GM08714 (cell line): Measurements from ENCODE around the gene TMCO2.
"Not testable (repeated sequence)": the region's sequence is repeated elsewhere in the genome, so short reads cannot be mapped to it uniquely, and the experiment has no call there.

ENCODE experiments used
- H3K4me3 ChIP-seq: fragments of 200-500 bp; sonication (Bioruptor generic); 2 replicates; pipeline ENCODE4 v1.5.1; 2014; ENCODE audit warnings: mild to moderate bottlenecking, low read length, inconsistent platforms
- ZNF274 ChIP-seq: IDR thresholded peaks from 2 replicates; pipeline ENCODE4 v1.6.1; 2012; ENCODE audit warnings: mild to moderate bottlenecking, low read depth, low read length

TMCO2 gene

GRCh38 chr1:40247655-40248054, at the start of gene TMCO2:
Gene TMCO2, plus strand, starts transcription at chr1:40247937. Its CDS starts 57 bp downstream, at chr1:40247994.
- H3K4me3 ChIP-seq: no peak within 1 kb of the TSS

DNA sequence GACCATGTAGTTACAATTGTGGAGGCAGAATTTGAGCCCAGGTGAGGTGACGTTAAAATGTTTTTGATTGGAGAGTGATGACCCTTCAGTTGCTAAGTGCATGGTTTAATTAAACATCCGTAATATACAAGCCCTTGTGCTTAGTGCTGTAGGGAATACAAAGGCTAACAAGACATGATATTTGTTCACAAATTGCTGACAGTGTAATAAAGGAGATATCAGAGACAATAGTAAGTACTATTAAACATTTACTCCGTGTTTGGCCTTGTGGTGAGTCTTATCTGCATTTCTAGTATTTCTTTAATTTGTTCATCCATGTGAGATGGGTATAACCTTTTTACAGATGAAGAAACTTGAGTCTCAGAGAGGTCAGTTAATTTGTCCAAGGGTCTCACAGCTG, 48.6 kb upstream of the TMCO2 start:
- H3K4me3 ChIP-seq: no peak overlapping the region
- TF ChIP-seq ZNF274: no peak

More at GRCh38 chr1:40247655-40248054, at the start of gene TMCO2:
- no peak for TF ChIP-seq ZNF274

GRCh38 chr1:40204856-40205255, 42.9 kb upstream of the TMCO2 start:
- no peak overlapping the region for H3K4me3 ChIP-seq
- TF ChIP-seq ZNF274: no peak

DNA sequence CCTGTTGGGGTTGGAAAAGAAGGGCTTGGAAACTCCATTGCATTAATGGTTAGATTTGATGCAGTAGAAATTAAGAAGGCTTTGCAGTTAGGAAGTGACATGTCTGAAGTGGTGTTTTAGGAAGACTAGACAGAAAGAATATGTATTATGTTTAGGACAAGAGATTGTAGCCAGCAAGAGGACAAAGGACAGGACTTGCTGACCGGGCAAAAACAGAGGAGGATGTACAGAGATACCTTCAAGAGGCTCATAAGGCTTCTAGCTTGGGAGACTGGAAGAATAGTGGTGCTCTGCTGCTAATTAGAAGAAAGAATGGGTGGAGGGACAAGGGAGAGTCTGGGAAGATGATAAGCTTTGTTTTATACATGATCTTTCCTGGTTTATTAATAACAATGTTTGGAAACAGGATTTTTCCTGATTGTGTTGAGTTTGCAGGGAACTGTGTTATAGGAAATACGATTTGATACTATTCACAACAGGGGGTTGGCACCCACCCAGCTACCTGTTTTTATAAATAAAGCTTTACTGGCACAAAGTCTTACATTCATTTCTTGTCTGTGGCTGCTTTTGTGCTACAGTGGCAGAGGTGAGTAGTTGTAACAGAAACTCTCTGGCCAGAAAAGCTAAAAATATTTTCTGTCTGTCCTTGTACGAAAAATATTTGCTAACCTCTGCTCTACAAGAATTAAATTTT, 37.1 kb upstream of the TMCO2 start:
- no peak for TF ChIP-seq ZNF274
- no peak overlapping the region for H3K4me3 ChIP-seq

DNA sequence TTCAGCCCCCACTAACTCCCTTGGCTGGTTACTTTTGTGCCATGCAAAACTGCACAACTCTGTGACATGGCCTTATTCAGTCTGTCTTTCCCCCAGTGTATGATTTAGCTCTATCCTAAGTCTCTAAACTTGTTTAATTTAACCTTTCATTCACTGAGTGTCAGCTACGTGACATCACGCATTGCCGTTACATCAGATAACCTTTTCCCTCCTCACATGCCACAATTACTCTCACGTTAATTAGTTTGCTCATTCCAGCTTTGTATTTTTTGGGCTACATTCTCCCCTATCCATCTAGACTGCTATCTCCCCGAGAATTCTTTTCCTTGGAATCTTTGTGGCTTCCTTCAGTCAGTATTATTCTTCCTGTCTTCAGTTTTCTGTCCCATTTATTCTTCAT, 29.4 kb upstream of the TMCO2 start:
- TF ChIP-seq ZNF274: no peak
- H3K4me3 ChIP-seq: no peak overlapping the region

- not testable (repeated sequence) for H3K4me3 ChIP-seq
Observed at GRCh38 chr1:40221471-40221905, 26.2 kb upstream of the TMCO2 start.

- no peak overlapping the region for H3K4me3 ChIP-seq
- TF ChIP-seq ZNF274: no peak
Observed at GRCh38 chr1:40221977-40222772, 25.6 kb upstream of the TMCO2 start.

- no peak overlapping the region for H3K4me3 ChIP-seq
- no peak for TF ChIP-seq ZNF274
Observed at GRCh38 chr1:40224040-40224439, 23.7 kb upstream of the TMCO2 start.

GRCh38 chr1:40226192-40226591, 21.5 kb upstream of the TMCO2 start:
- no peak for TF ChIP-seq ZNF274
- H3K4me3 ChIP-seq: no peak overlapping the region

GRCh38 chr1:40232444-40232843, 15.3 kb upstream of the TMCO2 start:
- H3K4me3 ChIP-seq: no peak overlapping the region
- TF ChIP-seq ZNF274: no peak

GRCh38 chr1:40239626-40240025, 8.1 kb upstream of the TMCO2 start:
- TF ChIP-seq ZNF274: no peak
- H3K4me3 ChIP-seq: no peak overlapping the region

- no peak for TF ChIP-seq ZNF274
- H3K4me3 ChIP-seq: no peak overlapping the region
Observed at GRCh38 chr1:40240390-40240789, 7.3 kb upstream of the TMCO2 start.

- TF ChIP-seq ZNF274: no peak
Observed at GRCh38 chr1:40241362-40241761, 6.4 kb upstream of the TMCO2 start.

GRCh38 chr1:40243351-40243750, 4.4 kb upstream of the TMCO2 start:
- H3K4me3 ChIP-seq: no peak overlapping the region
- no peak for TF ChIP-seq ZNF274

More at GRCh38 chr1:40241362-40241761, 6.4 kb upstream of the TMCO2 start:
- H3K4me3 ChIP-seq: no peak overlapping the region

GRCh38 chr1:40244138-40244744, 3.5 kb upstream of the TMCO2 start:
- TF ChIP-seq ZNF274: no peak
- H3K4me3 ChIP-seq: no peak overlapping the region
